ACC112 (cell line): ENCODE data around the gene CYP3A4.
"Not testable (repeated sequence)": the region's sequence is repeated elsewhere in the genome, so short reads cannot be mapped to it uniquely, and the experiment has no call there.

Source experiments
- H2AFZ ChIP-seq: fragments of 200-600 bp; sonication (generic); one replicate; pipeline ENCODE4 v1.6.0; 2017; ENCODE audit warnings: antibody characterized with exemption, low read length; ENCODE audit not compliant: unreplicated experiment
- H3K27ac ChIP-seq: fragments of 200-600 bp; sonication (generic); 2 replicates; pipeline ENCODE4 v1.5.1; 2014; ENCODE audit warnings: low read depth, mild to moderate bottlenecking, antibody characterized with exemption, low read length, moderate library complexity
- H3K27me3 ChIP-seq: fragments of 200-600 bp; sonication (generic); 2 replicates; pipeline ENCODE4 v1.6.1; 2014; ENCODE audit warnings: mild to moderate bottlenecking, antibody characterized with exemption, low read length, moderate library complexity, mixed read lengths; ENCODE audit not compliant: insufficient read depth
- H3K36me3 ChIP-seq: fragments of 200-600 bp; sonication (generic); 2 replicates; pipeline ENCODE4 v1.6.1; 2016; ENCODE audit warnings: mild to moderate bottlenecking, antibody characterized with exemption, low read length, moderate library complexity, mixed read lengths; ENCODE audit not compliant: insufficient read depth
- H3K4me1 ChIP-seq: fragments of 200-600 bp; sonication (generic); one replicate; pipeline ENCODE4 v1.6.1; 2016; ENCODE audit warnings: low read length, mixed read lengths; ENCODE audit not compliant: insufficient read depth, unreplicated experiment, control insufficient read depth
- H3K4me3 ChIP-seq: fragments of 200-600 bp; sonication (generic); 2 replicates; pipeline ENCODE4 v1.5.1; 2014; ENCODE audit warnings: mild to moderate bottlenecking, low read depth, low read length
- H3K79me2 ChIP-seq: fragments of 200-600 bp; sonication (generic); one replicate; pipeline ENCODE4 v1.6.0; 2016; ENCODE audit warnings: low read length; ENCODE audit not compliant: control insufficient read depth, unreplicated experiment, insufficient read depth

The CYP3A4 gene

DNA sequence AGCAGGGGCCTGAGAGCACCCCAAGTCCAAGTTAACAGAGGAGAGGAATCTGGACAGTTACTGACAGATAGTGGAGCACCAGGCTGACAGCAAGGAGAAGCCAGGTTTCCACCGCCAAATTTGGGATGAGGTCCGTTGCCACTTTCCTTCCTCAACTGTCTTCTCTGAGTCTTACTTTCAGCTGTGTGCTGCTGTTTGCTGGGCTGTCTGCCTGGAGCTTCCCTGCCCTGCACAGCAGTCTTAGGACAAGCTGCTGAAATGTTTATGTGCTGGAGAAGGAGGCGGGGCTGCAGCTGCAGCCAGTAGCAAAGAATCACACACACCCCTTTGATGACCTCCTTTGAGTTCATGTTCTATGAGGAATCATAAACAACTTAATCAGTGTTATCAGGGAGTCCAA, 31.6 kb downstream of the CYP3A4 start:
- H3K36me3 ChIP-seq, result no peaks in the 10 kb centered on the region
- no peaks in the 10 kb centered on the region; the same call in 1 of the 2 replicates for H3K27me3 ChIP-seq
- H2AFZ ChIP-seq, result no peak overlapping the region
- H3K27ac ChIP-seq, result no peak overlapping the region
- no peak overlapping the region for H3K4me3 ChIP-seq
- peaks cover 10% of the 10 kb centered on the region for H3K4me1 ChIP-seq
- no peaks in the 10 kb centered on the region for H3K79me2 ChIP-seq

- H2AFZ ChIP-seq, H3K27ac ChIP-seq, H3K36me3 ChIP-seq, H3K79me2 ChIP-seq, H3K27me3 ChIP-seq, H3K4me3 ChIP-seq, H3K4me1 ChIP-seq: not testable (repeated sequence)
These were observed 32.5 kb downstream of the CYP3A4 start for GRCh38 chr7:99751322-99752052.

GRCh38 chr7:99748846-99749579, 35.0 kb downstream of the CYP3A4 start:
- Histone ChIP-seq H3K36me3 (no peaks in the 10 kb centered on the region), H3K27ac (no peak overlapping the region), H3K79me2 (no peaks in the 10 kb centered on the region), H2AFZ (no peak overlapping the region), H3K4me3 (no peak overlapping the region), H3K27me3 (no peaks in the 10 kb centered on the region; the same call in 1 of the 2 replicates), H3K4me1 (peaks cover 10% of the 10 kb centered on the region)

DNA sequence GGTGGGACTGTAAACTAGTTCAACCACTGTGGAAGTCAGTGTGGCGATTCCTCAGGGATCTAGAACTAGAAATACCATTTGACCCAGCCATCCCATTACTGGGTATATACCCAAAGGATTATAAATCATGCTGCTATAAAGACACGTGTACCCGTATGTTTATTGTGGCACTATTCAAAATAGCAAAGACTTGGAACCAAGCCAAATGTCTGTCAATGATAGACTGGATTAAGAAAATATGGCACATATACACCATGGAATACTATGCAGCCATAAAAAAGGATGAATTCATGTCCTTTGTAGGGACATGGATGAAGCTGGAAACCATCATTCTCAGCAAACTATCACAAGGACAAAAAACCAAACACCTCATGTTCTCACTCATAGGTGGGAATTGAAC, 37.1 kb downstream of the CYP3A4 start:
- H3K4me3 ChIP-seq, H2AFZ ChIP-seq, H3K4me1 ChIP-seq, H3K27ac ChIP-seq, H3K36me3 ChIP-seq, H3K79me2 ChIP-seq, H3K27me3 ChIP-seq: not testable (repeated sequence)

- not testable (repeated sequence) for H2AFZ ChIP-seq, H3K27ac ChIP-seq, H3K4me3 ChIP-seq, H3K27me3 ChIP-seq, H3K79me2 ChIP-seq, H3K4me1 ChIP-seq, H3K36me3 ChIP-seq
These were observed 38.6 kb downstream of the CYP3A4 start for GRCh38 chr7:99745395-99745794.

GRCh38 chr7:99742737-99743394, 41.1 kb downstream of the CYP3A4 start:
- H3K79me2 ChIP-seq, result no peaks in the 10 kb centered on the region
- H3K4me3 ChIP-seq, result no peak overlapping the region
- H3K27me3 ChIP-seq, result peaks cover 7% of the 10 kb centered on the region; the same call in 1 of the 2 replicates
- no peaks in the 10 kb centered on the region for H3K36me3 ChIP-seq
- no peaks in the 10 kb centered on the region for H3K4me1 ChIP-seq
- H2AFZ ChIP-seq, result no peak overlapping the region
- no peak overlapping the region for H3K27ac ChIP-seq

DNA sequence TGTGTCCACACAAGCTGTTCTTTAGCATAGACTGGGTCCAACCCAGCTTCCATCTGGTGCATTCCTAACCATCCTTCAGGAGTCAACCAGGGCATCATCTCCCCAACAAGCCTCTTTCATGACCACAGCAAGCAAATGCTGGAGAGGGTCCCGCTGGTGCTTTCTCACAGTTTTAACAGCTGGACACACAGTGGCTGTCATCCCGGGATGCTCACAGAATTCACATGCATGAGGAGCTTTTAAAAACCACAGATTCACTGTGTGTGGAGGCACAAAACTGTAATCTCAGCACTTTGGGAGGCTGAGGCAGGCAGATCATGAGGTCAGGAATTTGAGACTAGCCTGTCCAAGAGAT, 42.6 kb downstream of the CYP3A4 start:
- peaks cover 14% of the 10 kb centered on the region for H3K27me3 ChIP-seq
- no peak overlapping the region for H3K4me3 ChIP-seq
- no peak overlapping the region for H2AFZ ChIP-seq
- H3K27ac ChIP-seq, result no peak overlapping the region
- H3K79me2 ChIP-seq, result no peaks in the 10 kb centered on the region
- H3K4me1 ChIP-seq, result no peaks in the 10 kb centered on the region
- H3K36me3 ChIP-seq, result no peaks in the 10 kb centered on the region

DNA sequence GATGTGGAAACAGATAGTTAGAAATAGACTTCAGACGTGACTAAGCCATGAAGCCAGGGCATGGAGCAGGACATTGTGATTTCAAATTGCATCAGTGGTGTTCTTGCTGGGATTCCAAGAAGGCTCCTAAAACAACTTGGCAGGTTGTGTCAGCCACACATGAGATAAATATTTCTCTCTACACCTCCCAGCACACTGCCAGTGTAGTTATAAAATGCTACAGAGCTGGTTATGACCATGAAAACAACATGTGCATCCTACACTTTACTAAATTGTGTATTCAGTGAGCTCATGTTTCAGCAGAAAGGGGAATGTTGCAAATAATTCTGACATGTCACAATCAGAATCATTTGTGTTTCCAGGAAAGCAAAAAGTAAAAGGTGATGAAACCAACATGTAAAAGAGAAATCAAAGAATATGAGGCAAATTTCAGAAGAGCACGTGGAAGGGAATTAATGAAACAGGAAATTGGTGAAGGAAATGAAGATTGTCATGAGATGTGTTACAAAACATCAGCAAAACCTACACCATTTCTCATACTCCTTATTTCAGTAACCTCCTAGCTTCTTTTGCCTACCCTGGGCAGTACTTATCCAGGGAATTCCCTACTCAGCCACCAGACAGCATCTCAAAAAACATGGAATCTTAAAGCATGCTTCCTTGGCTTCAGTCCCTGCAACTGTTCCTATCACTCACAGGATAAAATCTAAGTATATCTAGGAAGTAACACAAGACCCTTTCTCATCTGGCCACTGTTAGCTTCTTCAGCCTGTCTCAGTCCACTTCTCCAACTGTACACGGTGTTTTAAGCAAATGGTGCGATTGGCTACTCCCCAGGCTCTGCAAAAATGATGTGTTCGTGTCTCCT, 43.2 kb downstream of the CYP3A4 start:
- H3K27ac ChIP-seq, result no peak overlapping the region
- H2AFZ ChIP-seq, result no peak overlapping the region

GRCh38 chr7:99739699-99740572, 44.0 kb downstream of the CYP3A4 start:
- H3K27me3 ChIP-seq, result peaks cover 20% of the 10 kb centered on the region
- no peaks in the 10 kb centered on the region for H3K4me1 ChIP-seq
- no peak overlapping the region for H2AFZ ChIP-seq
- H3K79me2 ChIP-seq, result no peaks in the 10 kb centered on the region
- H3K4me3 ChIP-seq, result no peak overlapping the region
- no peaks in the 10 kb centered on the region for H3K36me3 ChIP-seq
- H3K27ac ChIP-seq, result no peak overlapping the region

More for the DNA sequence above, 43.2 kb downstream of the CYP3A4 start:
- Histone ChIP-seq H3K36me3 (no peaks in the 10 kb centered on the region), H3K79me2 (no peaks in the 10 kb centered on the region), H3K4me1 (no peaks in the 10 kb centered on the region), H3K4me3 (no peak overlapping the region), H3K27me3 (peaks cover 17% of the 10 kb centered on the region)
